DOHH2 (cell line): Measurements from ENCODE around the gene PZP.

Experiments
- H3F3A ChIP-seq: fragments of 200-600 bp; sonication (generic), shearing (Covaris generic); 2 replicates; pipeline ENCODE4 v1.6.0; 2016; ENCODE audit warnings: antibody characterized with exemption, mild to moderate bottlenecking; ENCODE audit not compliant: control insufficient read depth, insufficient read depth
- H3K27ac ChIP-seq: fragments of 200-600 bp; sonication (generic); 2 replicates; pipeline ENCODE4 v1.5.1; 2014; ENCODE audit warnings: low read depth, mild to moderate bottlenecking, low read length, moderate library complexity
- H3K27me3 ChIP-seq: fragments of 200-600 bp; sonication (generic); 2 replicates; pipeline ENCODE4 v1.6.1; 2014; ENCODE audit warnings: mild to moderate bottlenecking, low read length, mixed read lengths; ENCODE audit not compliant: control insufficient read depth
- H3K36me3 ChIP-seq: fragments of 200-600 bp; sonication (generic); 2 replicates; pipeline ENCODE4 v1.6.1; 2014; ENCODE audit warnings: mild to moderate bottlenecking, low read length, moderate library complexity, mixed read lengths; ENCODE audit not compliant: control insufficient read depth
- H3K4me1 ChIP-seq: fragments of 200-600 bp; sonication (generic); 2 replicates; pipeline ENCODE4 v1.6.1; 2014; ENCODE audit warnings: mild to moderate bottlenecking, low read length, mixed read lengths; ENCODE audit not compliant: control insufficient read depth
- H3K4me2 ChIP-seq: fragments of 200-600 bp; sonication (generic); 2 replicates; pipeline ENCODE4 v1.6.0; 2014; ENCODE audit warnings: mild to moderate bottlenecking, low read length, moderate library complexity
- H3K4me3 ChIP-seq: fragments of 200-600 bp; sonication (generic); 2 replicates; pipeline ENCODE4 v1.5.1; 2014; ENCODE audit warnings: mild to moderate bottlenecking, low read length, mixed read lengths
- H3K79me2 ChIP-seq: fragments of 200-600 bp; sonication (generic); 2 replicates; pipeline ENCODE4 v1.6.1; 2014; ENCODE audit warnings: mild to moderate bottlenecking, low read length, mixed read lengths; ENCODE audit not compliant: control insufficient read depth
- H3K9me2 ChIP-seq: fragments of 200-600 bp; sonication (generic); replicated peaks from 2 replicates; pipeline ENCODE4 v1.6.1; 2014; ENCODE audit warnings: mild to moderate bottlenecking, low read length, mixed read lengths; ENCODE audit not compliant: control insufficient read depth
- H3K9me3 ChIP-seq: fragments of 200-600 bp; sonication (generic); 2 replicates; pipeline ENCODE4 v1.6.1; 2014; ENCODE audit warnings: antibody characterized with exemption, low read length, mixed read lengths; ENCODE audit not compliant: control insufficient read depth, insufficient read depth
- H4K20me1 ChIP-seq: fragments of 200-600 bp; sonication (generic); 2 replicates; pipeline ENCODE4 v1.6.0; 2014; ENCODE audit warnings: low read depth, mild to moderate bottlenecking, antibody characterized with exemption, low read length, moderate library complexity; ENCODE audit not compliant: control insufficient read depth, insufficient read depth
- EZH2phosphoT487 ChIP-seq: fragments of 200-600 bp; sonication (generic); IDR thresholded peaks from 2 replicates; pipeline ENCODE4 v1.6.1; 2017; ENCODE audit warnings: borderline replicate concordance, mild to moderate bottlenecking, antibody characterized with exemption, low read length, moderate library complexity, mixed read lengths
- TF ChIP-seq, protein P1 (sequence below): fragments of 200-600 bp; sonication (generic); IDR thresholded peaks from one replicate; pipeline ENCODE4 v1.5.1; 2014; ENCODE audit warnings: antibody characterized with exemption, mild to moderate bottlenecking, low read depth, low read length; ENCODE audit not compliant: poor library complexity, severe bottlenecking

Gene PZP

DNA sequence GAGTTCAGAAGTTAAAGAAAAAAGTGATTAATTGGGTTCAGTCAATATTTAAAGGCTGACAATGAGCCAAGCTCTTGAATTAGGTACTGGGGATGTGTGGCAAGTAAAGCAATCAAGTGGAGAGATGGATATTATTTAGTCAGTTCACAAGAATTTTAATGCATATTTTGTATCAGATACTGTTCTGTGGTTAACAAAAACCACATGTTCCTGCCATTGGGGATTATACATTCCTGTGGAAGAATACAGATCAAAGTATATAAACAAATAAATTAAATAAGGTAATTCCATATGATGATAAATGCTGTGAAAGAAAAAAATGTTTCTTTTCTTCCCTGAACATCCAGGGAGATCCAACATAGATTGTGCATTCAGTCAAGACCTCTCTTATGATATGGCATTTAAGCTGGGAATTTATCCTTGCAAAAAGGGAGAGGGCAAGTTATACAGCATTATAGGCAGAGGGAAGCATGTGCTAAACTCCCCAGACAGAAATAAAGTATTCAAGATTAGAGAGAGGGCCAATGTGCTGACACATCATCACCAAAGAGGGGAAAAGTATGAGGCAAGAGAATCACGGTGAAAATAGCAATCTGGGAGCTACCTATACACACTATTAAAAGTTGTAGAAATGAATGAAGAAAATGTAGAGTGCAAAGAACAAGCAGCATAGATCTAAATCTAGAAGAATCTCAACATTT lies 74.8 kb downstream of the PZP start:
- Histone ChIP-seq H3K27me3 (0 out of 2 replicates have a peak, but pooled peaks cover 3% of the 10 kb centered on the region), H3K27ac (no peak overlapping the region), H3K9me3 (no peaks in the 10 kb centered on the region), H3K4me2 (no peak overlapping the region), H3K9me2 (no peaks in the 10 kb centered on the region), H3K4me1 (no peaks in the 10 kb centered on the region), H3F3A (no peaks in the 10 kb centered on the region), H3K36me3 (no peaks in the 10 kb centered on the region), H3K79me2 (no peaks in the 10 kb centered on the region), H4K20me1 (no peaks in the 10 kb centered on the region), H3K4me3 (no peak overlapping the region)
- TF ChIP-seq, protein P1, sequence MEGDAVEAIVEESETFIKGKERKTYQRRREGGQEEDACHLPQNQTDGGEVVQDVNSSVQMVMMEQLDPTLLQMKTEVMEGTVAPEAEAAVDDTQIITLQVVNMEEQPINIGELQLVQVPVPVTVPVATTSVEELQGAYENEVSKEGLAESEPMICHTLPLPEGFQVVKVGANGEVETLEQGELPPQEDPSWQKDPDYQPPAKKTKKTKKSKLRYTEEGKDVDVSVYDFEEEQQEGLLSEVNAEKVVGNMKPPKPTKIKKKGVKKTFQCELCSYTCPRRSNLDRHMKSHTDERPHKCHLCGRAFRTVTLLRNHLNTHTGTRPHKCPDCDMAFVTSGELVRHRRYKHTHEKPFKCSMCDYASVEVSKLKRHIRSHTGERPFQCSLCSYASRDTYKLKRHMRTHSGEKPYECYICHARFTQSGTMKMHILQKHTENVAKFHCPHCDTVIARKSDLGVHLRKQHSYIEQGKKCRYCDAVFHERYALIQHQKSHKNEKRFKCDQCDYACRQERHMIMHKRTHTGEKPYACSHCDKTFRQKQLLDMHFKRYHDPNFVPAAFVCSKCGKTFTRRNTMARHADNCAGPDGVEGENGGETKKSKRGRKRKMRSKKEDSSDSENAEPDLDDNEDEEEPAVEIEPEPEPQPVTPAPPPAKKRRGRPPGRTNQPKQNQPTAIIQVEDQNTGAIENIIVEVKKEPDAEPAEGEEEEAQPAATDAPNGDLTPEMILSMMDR, result no peak
- no peak for TF ChIP-seq EZH2phosphoT487

DNA sequence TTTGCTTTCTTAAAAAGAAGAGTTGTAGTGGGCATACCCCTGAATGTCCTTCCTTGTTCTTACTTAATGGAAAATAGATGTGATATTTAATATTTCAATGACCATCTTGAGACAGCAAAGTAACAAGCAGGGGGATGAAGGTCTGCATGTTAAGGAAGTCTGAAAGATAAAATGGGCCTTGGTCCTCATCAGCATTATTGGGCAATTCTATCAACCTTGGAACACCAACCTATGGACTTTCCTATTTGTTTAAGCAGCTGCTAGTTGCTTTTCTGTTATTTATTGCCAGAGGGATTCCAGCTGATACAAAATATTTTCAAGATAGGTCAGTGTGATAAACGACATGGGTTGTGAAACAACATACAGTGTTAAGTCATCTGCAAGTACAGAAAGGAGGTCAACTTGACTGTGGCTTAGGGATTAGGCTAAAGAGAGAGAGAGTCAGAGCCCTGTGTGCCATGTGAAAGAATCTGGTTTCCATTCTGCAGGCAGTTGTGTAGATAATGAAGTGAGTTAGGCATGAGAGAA lies 76.1 kb downstream of the PZP start:
- H3K27me3 ChIP-seq, result 0 out of 2 replicates have a peak, but pooled peaks cover 3% of the 10 kb centered on the region
- no peaks in the 10 kb centered on the region for H3K9me3 ChIP-seq
- no peak overlapping the region for H3K4me3 ChIP-seq
- H4K20me1 ChIP-seq, result no peaks in the 10 kb centered on the region
- TF ChIP-seq, protein P1, result no peak
- no peak for TF ChIP-seq EZH2phosphoT487
- H3K9me2 ChIP-seq, result no peaks in the 10 kb centered on the region
- no peak overlapping the region for H3K4me2 ChIP-seq
- H3K79me2 ChIP-seq, result no peaks in the 10 kb centered on the region
- H3K36me3 ChIP-seq, result no peaks in the 10 kb centered on the region
- no peaks in the 10 kb centered on the region for H3K4me1 ChIP-seq
- H3K27ac ChIP-seq, result no peak overlapping the region
- no peaks in the 10 kb centered on the region for H3F3A ChIP-seq

DNA sequence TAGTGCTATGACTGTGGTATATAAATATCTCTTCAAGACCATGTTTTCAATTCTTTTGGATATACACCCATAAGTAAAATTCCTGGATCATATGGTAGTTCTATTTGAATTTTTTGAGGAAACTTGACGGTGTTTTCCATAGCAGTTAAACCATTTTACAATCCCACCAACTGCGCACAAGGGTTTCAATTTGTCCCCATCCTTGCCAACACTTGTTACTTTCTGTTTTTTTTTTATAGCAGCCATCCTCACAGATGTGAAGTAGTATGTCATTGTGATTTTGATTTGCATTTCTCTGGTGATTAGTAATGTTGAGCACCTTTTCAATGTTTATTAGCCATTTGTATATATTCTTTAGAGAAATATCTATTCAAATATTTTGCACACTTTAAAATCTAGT lies 78.0 kb downstream of the PZP start:
- Histone ChIP-seq H3K4me2 (no peak overlapping the region), H4K20me1 (no peaks in the 10 kb centered on the region), H3K79me2 (no peaks in the 10 kb centered on the region), H3K27me3 (0 out of 2 replicates have a peak, but pooled peaks cover 3% of the 10 kb centered on the region), H3K9me3 (no peaks in the 10 kb centered on the region), H3K4me1 (no peaks in the 10 kb centered on the region), H3K9me2 (no peaks in the 10 kb centered on the region), H3K27ac (no peak overlapping the region), H3K36me3 (no peaks in the 10 kb centered on the region), H3K4me3 (no peak overlapping the region), H3F3A (no peaks in the 10 kb centered on the region)
- TF ChIP-seq, protein P1, result no peak
- TF ChIP-seq EZH2phosphoT487, result no peak
